RWPE2 (cell line): Measurements from ENCODE around the gene SFRP2.

ENCODE experiments used
- ATAC-seq: fragments of 200-7000 bp; cut with Tn5 transposase; 3 replicates; pipeline ENCODE4 v1.9.1; 2021; ENCODE audit warnings: low read depth
- DNase-seq: peaks from one replicate; pipeline ENCODE4 v3.0.0-alpha.2; 2020; ENCODE audit warnings: low spot score
- H3K27ac ChIP-seq: fragments of 450-650 bp; 2 replicates; pipeline ENCODE4 v1.5.1; 2017; ENCODE audit warnings: mild to moderate bottlenecking; ENCODE audit not compliant: poor library complexity, severe bottlenecking
- H3K27me3 ChIP-seq: fragments of 250-450 bp; sonication (Bioruptor Pico); 2 replicates; pipeline ENCODE4 v1.5.1; 2021; ENCODE audit warnings: mild to moderate bottlenecking, moderate library complexity; ENCODE audit not compliant: insufficient read depth, poor library complexity, severe bottlenecking
- H3K36me3 ChIP-seq: fragments of 250-450 bp; sonication (Bioruptor Pico); 2 replicates; pipeline ENCODE4 v1.5.1; 2020; ENCODE audit warnings: low read depth, mild to moderate bottlenecking, moderate library complexity
- H3K4me1 ChIP-seq: fragments of 250-450 bp; sonication (Bioruptor Pico); 2 replicates; pipeline ENCODE4 v1.5.1; 2021; ENCODE audit warnings: mild to moderate bottlenecking, moderate library complexity; ENCODE audit not compliant: insufficient read depth, poor library complexity, severe bottlenecking
- H3K4me3 ChIP-seq: fragments of 250-450 bp; sonication (Bioruptor Pico); 2 replicates; pipeline ENCODE4 v1.5.1; 2021; ENCODE audit warnings: mild to moderate bottlenecking, moderate library complexity; ENCODE audit not compliant: severe bottlenecking
- H3K9me3 ChIP-seq: fragments of 250-450 bp; sonication (Bioruptor Pico); 2 replicates; pipeline ENCODE4 v1.5.1; 2021; ENCODE audit warnings: mild to moderate bottlenecking, moderate library complexity; ENCODE audit not compliant: severe bottlenecking
- TF ChIP-seq, protein P1 (sequence below): fragments of 450-650 bp; IDR thresholded peaks from one replicate; pipeline ENCODE4 v1.5.1; 2017; ENCODE audit warnings: mild to moderate bottlenecking, moderate library complexity; ENCODE audit not compliant: poor library complexity, severe bottlenecking

SFRP2 gene

DNA sequence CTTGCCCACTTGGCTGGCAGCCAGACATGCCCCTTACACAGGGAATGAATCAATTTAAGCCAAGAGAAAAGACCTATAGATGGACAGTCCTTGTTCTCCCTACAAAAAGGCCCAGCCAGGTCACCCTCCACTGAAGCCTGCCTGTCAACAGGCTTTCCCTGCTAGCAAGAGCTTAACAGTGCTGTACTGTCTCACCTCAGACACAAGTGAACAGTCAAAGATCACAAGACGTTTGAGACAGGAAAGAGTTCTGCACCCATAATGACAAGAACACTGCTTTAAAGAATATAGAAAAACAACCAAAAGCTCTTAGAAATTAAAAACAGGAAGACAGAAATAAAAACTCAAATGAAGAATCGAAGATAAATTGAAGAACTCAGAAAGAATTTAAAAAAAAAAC lies 33.7 kb downstream of the SFRP2 start:
- TF ChIP-seq, protein P1, sequence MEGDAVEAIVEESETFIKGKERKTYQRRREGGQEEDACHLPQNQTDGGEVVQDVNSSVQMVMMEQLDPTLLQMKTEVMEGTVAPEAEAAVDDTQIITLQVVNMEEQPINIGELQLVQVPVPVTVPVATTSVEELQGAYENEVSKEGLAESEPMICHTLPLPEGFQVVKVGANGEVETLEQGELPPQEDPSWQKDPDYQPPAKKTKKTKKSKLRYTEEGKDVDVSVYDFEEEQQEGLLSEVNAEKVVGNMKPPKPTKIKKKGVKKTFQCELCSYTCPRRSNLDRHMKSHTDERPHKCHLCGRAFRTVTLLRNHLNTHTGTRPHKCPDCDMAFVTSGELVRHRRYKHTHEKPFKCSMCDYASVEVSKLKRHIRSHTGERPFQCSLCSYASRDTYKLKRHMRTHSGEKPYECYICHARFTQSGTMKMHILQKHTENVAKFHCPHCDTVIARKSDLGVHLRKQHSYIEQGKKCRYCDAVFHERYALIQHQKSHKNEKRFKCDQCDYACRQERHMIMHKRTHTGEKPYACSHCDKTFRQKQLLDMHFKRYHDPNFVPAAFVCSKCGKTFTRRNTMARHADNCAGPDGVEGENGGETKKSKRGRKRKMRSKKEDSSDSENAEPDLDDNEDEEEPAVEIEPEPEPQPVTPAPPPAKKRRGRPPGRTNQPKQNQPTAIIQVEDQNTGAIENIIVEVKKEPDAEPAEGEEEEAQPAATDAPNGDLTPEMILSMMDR = no peak
- Histone ChIP-seq H3K9me3 (no peaks in the 10 kb centered on the region), H3K27ac (no peak overlapping the region), H3K4me3 (no peak overlapping the region), H3K4me1 (no peaks in the 10 kb centered on the region), H3K27me3 (no peaks in the 10 kb centered on the region), H3K36me3 (no peaks in the 10 kb centered on the region)
- ATAC-seq (no peak), DNase-seq (no peak)

DNA sequence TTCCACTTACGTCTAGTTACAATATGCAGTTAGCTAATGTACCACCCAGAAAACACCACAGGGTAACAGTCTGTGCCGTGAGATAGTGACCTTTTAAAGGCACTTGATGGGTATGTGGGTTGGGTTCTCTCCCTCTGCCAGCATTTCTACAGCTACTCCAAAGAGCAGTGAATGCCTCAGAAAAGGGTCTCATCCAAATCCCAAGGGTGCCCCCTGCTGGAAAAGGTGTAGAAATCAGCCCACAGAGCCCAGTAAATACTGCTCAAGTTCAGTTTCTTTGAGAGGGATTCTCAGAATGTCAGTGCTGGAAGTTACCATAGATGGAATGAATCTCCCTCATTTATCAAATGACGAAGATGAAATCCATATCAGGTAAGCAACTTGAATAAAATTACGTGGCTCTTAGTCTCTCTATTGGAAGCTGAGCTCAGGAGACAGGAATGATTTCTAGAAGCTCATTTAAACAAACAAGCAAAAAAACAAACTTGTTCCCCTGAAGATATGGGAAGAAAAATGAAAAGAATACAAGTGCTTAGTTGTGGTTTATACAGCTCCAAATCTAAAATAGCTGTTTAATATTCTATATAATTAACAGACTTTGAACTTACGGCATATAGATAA lies 38.6 kb downstream of the SFRP2 start:
- Histone ChIP-seq H3K9me3 (no peaks in the 10 kb centered on the region), H3K4me3 (no peak overlapping the region), H3K4me1 (peaks cover 11% of the 10 kb centered on the region), H3K27ac (no peak overlapping the region), H3K27me3 (no peaks in the 10 kb centered on the region), H3K36me3 (no peaks in the 10 kb centered on the region)
- TF ChIP-seq, protein P1 = peak; percentile 87
- no peak for DNase-seq
- peak; percentile 73 for ATAC-seq

DNA sequence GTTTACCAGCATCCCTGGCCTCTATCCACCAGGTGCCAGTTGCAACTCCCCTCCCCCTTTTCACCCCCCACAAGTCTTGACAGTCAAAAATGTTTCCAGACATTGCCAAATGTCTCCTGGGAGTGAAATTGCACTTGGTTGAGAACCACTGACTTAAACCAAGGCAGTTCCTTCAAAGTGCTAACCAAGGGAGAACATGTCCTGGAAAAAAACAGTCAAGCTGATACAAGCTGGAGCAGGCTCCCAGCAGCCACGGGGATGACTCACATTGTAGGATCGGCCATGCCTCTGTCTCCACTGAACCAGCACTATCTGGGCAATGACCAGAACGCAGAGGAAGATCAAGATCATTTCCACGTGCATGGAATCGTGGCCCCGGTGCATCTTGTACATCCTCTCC lies 40.5 kb downstream of the SFRP2 start:
- Histone ChIP-seq H3K9me3 (no peaks in the 10 kb centered on the region), H3K4me1 (peaks cover 11% of the 10 kb centered on the region), H3K4me3 (no peak overlapping the region), H3K27ac (peak overlapping the region; percentile 61), H3K27me3 (no peaks in the 10 kb centered on the region), H3K36me3 (no peaks in the 10 kb centered on the region)
- ATAC-seq (peak; percentile 97), DNase-seq (peak; percentile 87)
- TF ChIP-seq, protein P1 = no peak

DNA sequence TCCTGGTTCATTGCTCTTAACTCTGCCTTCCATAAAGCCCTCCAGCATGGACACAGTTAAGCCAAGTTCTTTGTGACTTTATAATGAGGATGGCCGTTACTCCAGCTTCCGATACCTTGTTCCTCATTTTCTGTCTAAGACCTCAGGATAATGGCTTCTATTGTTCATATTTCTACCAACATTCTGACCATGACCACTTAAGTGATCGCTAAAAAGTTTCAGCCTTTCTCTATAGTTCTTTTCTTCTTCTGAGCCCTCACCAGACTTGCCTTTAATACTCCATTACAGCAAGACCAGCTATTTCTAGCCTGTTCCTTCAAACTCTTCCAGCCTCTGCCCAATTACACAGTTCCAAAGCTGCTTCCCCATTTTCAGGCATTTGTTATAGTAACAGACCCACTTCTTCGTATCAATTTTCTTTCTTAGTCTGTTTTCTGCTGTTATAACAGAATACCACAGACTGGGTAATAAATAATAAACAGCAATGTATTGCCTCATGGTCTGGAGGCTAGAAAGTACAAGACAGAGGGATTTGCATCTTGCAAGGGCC lies 41.4 kb downstream of the SFRP2 start:
- Histone ChIP-seq H3K27ac (peak overlapping the region; percentile 61), H3K27me3 (no peaks in the 10 kb centered on the region), H3K36me3 (no peaks in the 10 kb centered on the region), H3K4me3 (no peak overlapping the region), H3K9me3 (no peaks in the 10 kb centered on the region), H3K4me1 (peaks cover 11% of the 10 kb centered on the region)
- ATAC-seq (no peak), DNase-seq (no peak)
- TF ChIP-seq, protein P1 = no peak

DNA sequence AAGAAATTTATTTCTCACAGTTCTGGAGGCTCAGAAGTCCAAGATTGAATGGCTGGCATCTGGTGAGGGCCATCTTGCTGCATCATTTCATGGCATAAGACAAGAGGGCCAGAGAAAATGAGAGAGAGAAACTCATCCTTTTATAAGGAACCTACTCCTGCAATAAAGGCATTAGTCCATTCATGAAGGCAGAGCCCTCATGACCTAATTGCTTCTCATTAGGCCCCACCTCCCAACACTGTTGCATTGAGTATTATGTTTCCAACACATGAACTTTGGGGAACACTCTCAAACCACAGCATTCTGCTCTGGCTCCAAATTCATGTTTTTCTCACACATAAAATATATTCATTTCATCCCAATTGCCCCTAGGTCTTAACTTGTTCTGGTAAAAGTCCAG lies 43.2 kb downstream of the SFRP2 start:
- Histone ChIP-seq H3K4me3 (no peak overlapping the region), H3K4me1 (peaks cover 11% of the 10 kb centered on the region), H3K27me3 (no peaks in the 10 kb centered on the region), H3K27ac (no peak overlapping the region), H3K36me3 (no peaks in the 10 kb centered on the region), H3K9me3 (no peaks in the 10 kb centered on the region)
- DNase-seq (no peak), ATAC-seq (no peak)
- TF ChIP-seq, protein P1 = no peak
